Activated T-cell treated with anti-CD3 and anti-CD28 coated beads, Interleukin-2, amount 50 U/mL, for 4 hours (primary cell): ENCODE measurements around the gene KREMEN2. TPM values are rescaled to one million over a fixed set of nuclear protein-coding genes. Genes with fewer than 3 reads are reported as not detected.

ENCODE experiments used
- ATAC-seq, 2 donors: fragments of 200-7000 bp; cut with Tn5 transposase; one replicate each; pipeline ENCODE4 v1.10.0; 2021
- DNase-seq: peaks from one replicate; pipeline ENCODE4 v3.0.0-alpha.2; 2020
- H3K27me3 Mint-ChIP-seq: one replicate; pipeline ENCODE4 v1.8.0; 2021; ENCODE audit warnings: low read depth, mixed read lengths
- H3K36me3 Mint-ChIP-seq: one replicate; pipeline ENCODE4 v1.8.0; 2022; ENCODE audit warnings: mixed read lengths; ENCODE audit not compliant: insufficient read depth
- H3K4me1 Mint-ChIP-seq: one replicate; pipeline ENCODE4 v1.8.0; 2021; ENCODE audit warnings: low read depth, mixed read lengths
- H3K4me3 Mint-ChIP-seq: one replicate; pipeline ENCODE4 v1.8.0; 2021; ENCODE audit warnings: mild to moderate bottlenecking, moderate library complexity, mixed read lengths
- H3K9me3 Mint-ChIP-seq: one replicate; pipeline ENCODE4 v1.8.0; 2021; ENCODE audit warnings: mixed read lengths
- total RNA-seq, 3 donors: library from RNA; stranded (reverse); gene quantifications; one replicate each; pipeline ENCODE4 v1.2.1, GENCODE V29; 2021

Gene KREMEN2
- total RNA-seq, 3 donors from 2014 or later: 0.11 TPM; not detected in 1

DNA sequence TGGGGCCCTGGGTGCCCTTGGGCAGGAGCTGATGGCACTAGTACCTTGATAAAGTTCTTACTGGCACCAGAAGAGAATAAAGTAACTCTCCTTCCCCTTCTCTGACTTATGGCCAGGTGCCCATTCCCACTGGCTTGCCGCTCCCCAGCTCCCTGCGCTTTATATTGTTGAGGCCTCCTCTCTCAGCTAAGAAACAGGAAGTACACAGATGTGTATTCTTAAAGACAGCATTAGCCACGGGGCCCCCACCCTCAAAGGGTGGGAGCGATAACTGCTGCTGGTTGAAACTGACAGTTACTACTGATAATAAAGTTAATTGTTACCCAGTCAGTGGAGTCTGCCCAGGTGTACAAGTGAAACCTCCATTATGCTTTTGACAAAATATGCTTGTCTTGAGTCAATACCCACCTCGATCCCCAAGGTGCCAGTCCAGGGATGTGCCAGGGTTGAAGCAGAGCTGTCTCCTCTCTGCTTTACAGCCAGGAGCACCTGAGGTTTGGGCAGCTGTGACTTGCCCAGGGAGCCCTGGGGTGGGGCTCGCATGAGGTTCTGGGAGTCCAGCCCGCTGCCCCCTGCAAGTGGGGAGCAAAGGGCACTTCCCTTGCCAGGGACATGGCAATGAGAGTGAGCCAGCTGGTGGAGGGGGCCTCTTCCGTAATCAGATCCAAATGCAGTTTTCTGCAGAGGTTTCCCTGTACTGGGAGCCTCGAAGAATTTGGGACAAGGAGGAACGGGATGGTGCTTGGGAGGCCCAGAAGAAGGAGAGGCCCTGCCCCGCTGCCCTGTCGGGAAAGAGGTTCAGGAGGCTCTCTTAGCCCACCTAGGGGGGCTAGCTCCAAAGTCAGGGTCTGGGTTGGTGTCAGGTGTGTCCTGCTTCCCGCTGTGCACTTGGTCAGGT is 43.2 kb downstream of the KREMEN2 start:
- H3K36me3 Mint-ChIP-seq: no peaks in the 10 kb centered on the region
- no peaks in the 10 kb centered on the region for H3K9me3 Mint-ChIP-seq
- DNase-seq: no peak
- ATAC-seq: no peak
- H3K4me1 Mint-ChIP-seq: peaks cover 24% of the 10 kb centered on the region
- peaks cover 5% of the 10 kb centered on the region for H3K27me3 Mint-ChIP-seq
- peak overlapping the region; percentile 21 for H3K4me3 Mint-ChIP-seq

DNA sequence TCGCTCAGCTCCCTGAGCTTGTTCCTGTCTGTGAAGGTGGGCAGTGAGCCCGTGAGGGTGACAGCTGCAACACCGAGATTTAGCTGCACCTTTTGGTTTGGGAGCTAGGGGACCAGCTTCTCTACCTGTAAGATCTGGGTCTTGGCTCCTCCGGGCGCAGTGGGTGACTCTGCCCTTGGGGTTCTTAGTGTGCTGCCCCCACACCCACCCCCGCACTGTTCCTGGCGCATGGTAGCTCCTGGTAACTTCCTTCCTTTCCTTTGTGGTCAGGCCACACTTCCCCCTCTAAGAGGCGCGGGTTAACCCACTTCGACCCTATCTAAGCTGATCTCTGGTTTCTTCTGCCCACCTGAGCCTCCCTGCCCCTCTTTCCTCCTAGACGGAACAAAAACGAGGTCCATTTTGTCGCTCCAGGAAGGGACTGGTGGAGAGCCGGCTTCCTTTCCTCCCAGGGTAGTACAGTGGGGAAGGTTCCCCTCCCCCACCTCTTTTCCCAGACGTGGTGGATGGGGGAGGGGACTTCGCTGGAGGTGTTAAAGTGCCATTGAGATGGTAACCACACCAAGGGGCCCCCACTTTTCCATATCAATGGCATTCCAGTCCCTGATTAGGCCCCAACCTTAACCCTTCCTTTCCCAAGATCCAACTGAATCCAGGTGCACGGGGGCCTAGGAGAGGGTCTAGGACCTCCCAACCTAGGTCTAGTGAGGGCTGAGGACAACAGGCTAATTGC is 44.0 kb downstream of the KREMEN2 start:
- no peaks in the 10 kb centered on the region for H3K9me3 Mint-ChIP-seq
- peak overlapping the region; percentile 21 for H3K4me3 Mint-ChIP-seq
- H3K36me3 Mint-ChIP-seq: no peaks in the 10 kb centered on the region
- no peak for ATAC-seq
- H3K4me1 Mint-ChIP-seq: peaks cover 24% of the 10 kb centered on the region
- H3K27me3 Mint-ChIP-seq: peaks cover 5% of the 10 kb centered on the region
- DNase-seq: peak; percentile 32

DNA sequence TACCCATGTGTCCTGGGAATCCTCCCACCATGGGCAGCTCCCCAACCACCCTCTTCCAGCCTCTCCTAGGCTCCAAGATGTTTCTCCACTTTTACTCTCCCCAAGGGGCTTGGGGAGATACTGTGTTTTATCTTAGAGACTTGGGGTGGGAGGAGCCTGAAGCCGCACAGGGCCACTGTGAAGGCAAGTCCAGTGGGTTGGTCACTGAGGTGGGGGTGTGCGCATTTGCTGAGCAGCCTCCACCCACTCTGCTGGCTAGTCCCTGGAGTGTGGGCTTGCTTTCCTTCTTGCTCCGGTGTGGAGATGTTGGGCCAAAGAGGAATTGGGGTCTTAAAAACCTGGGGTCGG is 44.6 kb downstream of the KREMEN2 start:
- Mint-ChIP-seq H3K9me3 (no peaks in the 10 kb centered on the region), H3K27me3 (peaks cover 5% of the 10 kb centered on the region), H3K4me3 (no peak overlapping the region), H3K4me1 (peaks cover 24% of the 10 kb centered on the region), H3K36me3 (no peaks in the 10 kb centered on the region)
- no peak for DNase-seq
- ATAC-seq: no peak

DNA sequence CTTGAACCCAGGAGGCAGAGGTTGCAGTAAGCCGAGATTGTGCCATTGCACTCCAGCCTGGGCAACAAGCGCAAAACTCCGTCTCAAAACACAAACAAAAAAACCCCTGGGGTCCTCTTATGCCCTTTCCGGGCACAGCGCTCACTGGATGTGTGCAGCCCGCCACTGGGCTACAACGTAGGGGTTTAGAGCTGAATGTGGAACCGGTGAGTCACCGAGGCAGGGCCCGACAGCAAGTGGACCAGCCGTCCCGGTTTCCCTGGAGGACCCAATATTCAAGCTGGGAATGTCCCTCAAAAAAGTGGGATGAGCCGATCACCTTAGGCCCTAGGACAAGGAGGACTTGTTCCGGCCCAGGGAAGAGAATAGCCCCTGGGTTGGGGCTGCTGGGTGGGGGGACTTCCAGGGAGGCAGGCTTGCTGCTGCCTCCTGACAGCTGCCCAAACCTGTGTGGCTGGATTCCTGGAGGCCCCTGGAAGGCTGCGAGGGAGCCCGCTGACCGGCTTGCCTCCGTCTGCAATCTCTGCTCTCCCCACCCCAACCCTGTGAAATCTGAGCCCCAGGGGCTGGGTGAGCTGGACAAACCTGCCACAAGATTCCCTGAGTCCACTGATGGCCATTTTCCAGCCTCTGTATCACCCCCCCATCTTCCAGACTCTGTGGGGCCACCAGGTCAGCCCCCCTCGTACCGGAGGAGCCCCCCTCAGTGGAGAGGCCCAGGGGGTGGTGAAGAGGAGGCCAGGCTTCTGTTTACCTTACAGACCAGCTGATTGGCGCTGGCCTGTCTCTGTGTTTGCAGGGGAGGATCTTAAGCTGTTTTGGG is 45.7 kb downstream of the KREMEN2 start:
- Mint-ChIP-seq H3K27me3 (peaks cover 8% of the 10 kb centered on the region), H3K9me3 (no peaks in the 10 kb centered on the region), H3K36me3 (no peaks in the 10 kb centered on the region), H3K4me3 (no peak overlapping the region), H3K4me1 (peaks cover 23% of the 10 kb centered on the region)
- no peak for DNase-seq
- no peak for ATAC-seq

- Mint-ChIP-seq H3K36me3 (no peaks in the 10 kb centered on the region), H3K4me3 (no peak overlapping the region), H3K4me1 (peaks cover 20% of the 10 kb centered on the region), H3K27me3 (peaks cover 5% of the 10 kb centered on the region), H3K9me3 (no peaks in the 10 kb centered on the region)
- ATAC-seq (no peak), DNase-seq (no peak)
Observed at GRCh38 chr16:3010510-3010909, 46.4 kb downstream of the KREMEN2 start.

DNA sequence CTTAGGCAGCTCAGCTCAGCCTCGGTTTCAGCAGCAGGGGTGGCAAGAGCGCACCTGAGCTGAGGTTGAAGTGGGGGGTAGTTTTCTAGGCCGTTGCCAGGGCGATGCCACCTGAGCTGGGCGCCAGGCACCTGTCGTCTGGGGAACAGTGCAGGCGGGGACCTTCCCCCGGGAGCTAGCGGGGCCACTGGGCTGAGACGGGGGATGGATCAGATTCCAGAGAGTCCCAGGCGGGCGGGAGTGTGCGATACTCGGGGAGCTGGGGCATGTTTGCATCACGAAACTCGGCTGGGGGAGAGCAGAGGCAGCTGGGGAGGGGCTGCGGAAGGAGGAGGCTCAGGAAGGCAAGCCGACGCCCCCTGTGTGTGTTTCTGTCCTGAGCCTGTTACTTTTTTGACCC is 48.2 kb downstream of the KREMEN2 start:
- no peak for ATAC-seq
- Mint-ChIP-seq H3K4me1 (peaks cover 13% of the 10 kb centered on the region), H3K36me3 (no peaks in the 10 kb centered on the region), H3K27me3 (peaks cover 7% of the 10 kb centered on the region), H3K9me3 (no peaks in the 10 kb centered on the region), H3K4me3 (no peak overlapping the region)
- DNase-seq: no peak

GRCh38 chr16:3012828-3013420 is 48.8 kb downstream of the KREMEN2 start, which contains the start of gene CLDN9:
CLDN9 (plus strand) TSS chr16:3012923; CDS start chr16:3013363, 440 bp downstream.
- Mint-ChIP-seq H3K4me3 (no peak within 1 kb of the TSS), H3K36me3 (no peaks in the 10 kb centered on the region), H3K4me1 (peaks cover 7% of the 10 kb centered on the region), H3K9me3 (no peaks in the 10 kb centered on the region), H3K27me3 (peaks cover 7% of the 10 kb centered on the region)
- ATAC-seq (peak; percentile 49 to 56), DNase-seq (no peak)

GRCh38 chr16:3013491-3013951 is 49.4 kb downstream of the KREMEN2 start:
- ATAC-seq: no peak
- no peak for DNase-seq
- no peaks in the 10 kb centered on the region for H3K9me3 Mint-ChIP-seq
- peaks cover 7% of the 10 kb centered on the region for H3K27me3 Mint-ChIP-seq
- no peaks in the 10 kb centered on the region for H3K36me3 Mint-ChIP-seq
- peaks cover 7% of the 10 kb centered on the region for H3K4me1 Mint-ChIP-seq
- no peak overlapping the region for H3K4me3 Mint-ChIP-seq

- Mint-ChIP-seq H3K27me3 (peaks cover 7% of the 10 kb centered on the region), H3K36me3 (no peaks in the 10 kb centered on the region), H3K4me3 (no peak overlapping the region), H3K4me1 (peaks cover 10% of the 10 kb centered on the region), H3K9me3 (no peaks in the 10 kb centered on the region)
- DNase-seq (no peak), ATAC-seq (no peak)
Observed at GRCh38 chr16:3013998-3014690, 50.1 kb downstream of the KREMEN2 start.

GRCh38 chr16:3014971-3015370 is 50.9 kb downstream of the KREMEN2 start:
- H3K36me3 Mint-ChIP-seq: no peaks in the 10 kb centered on the region
- no peak for DNase-seq
- H3K4me3 Mint-ChIP-seq: no peak overlapping the region
- peaks cover 8% of the 10 kb centered on the region for H3K27me3 Mint-ChIP-seq
- no peaks in the 10 kb centered on the region for H3K9me3 Mint-ChIP-seq
- ATAC-seq: no peak
- H3K4me1 Mint-ChIP-seq: peaks cover 16% of the 10 kb centered on the region

GRCh38 chr16:3015865-3016521 is 51.9 kb downstream of the KREMEN2 start:
- Mint-ChIP-seq H3K36me3 (no peaks in the 10 kb centered on the region), H3K4me1 (peaks cover 21% of the 10 kb centered on the region), H3K27me3 (peaks cover 8% of the 10 kb centered on the region), H3K9me3 (no peaks in the 10 kb centered on the region), H3K4me3 (no peak overlapping the region)
- DNase-seq: no peak
- ATAC-seq: no peak

- no peaks in the 10 kb centered on the region for H3K36me3 Mint-ChIP-seq
- DNase-seq (no peak), ATAC-seq (no peak)
Observed at GRCh38 chr16:3017344-3017743, 53.3 kb downstream of the KREMEN2 start.

More at GRCh38 chr16:3017344-3017743, 53.3 kb downstream of the KREMEN2 start:
- H3K9me3 Mint-ChIP-seq: no peaks in the 10 kb centered on the region
- peaks cover 33% of the 10 kb centered on the region for H3K4me1 Mint-ChIP-seq
- H3K4me3 Mint-ChIP-seq: no peak overlapping the region
- peaks cover 8% of the 10 kb centered on the region for H3K27me3 Mint-ChIP-seq
